ENCODE measurements around the gene NUDT4B.
"Not testable (repeated sequence)": the region's sequence is repeated elsewhere in the genome, so short reads cannot be mapped to it uniquely, and the experiment has no call there.

The NUDT4B gene

DNA sequence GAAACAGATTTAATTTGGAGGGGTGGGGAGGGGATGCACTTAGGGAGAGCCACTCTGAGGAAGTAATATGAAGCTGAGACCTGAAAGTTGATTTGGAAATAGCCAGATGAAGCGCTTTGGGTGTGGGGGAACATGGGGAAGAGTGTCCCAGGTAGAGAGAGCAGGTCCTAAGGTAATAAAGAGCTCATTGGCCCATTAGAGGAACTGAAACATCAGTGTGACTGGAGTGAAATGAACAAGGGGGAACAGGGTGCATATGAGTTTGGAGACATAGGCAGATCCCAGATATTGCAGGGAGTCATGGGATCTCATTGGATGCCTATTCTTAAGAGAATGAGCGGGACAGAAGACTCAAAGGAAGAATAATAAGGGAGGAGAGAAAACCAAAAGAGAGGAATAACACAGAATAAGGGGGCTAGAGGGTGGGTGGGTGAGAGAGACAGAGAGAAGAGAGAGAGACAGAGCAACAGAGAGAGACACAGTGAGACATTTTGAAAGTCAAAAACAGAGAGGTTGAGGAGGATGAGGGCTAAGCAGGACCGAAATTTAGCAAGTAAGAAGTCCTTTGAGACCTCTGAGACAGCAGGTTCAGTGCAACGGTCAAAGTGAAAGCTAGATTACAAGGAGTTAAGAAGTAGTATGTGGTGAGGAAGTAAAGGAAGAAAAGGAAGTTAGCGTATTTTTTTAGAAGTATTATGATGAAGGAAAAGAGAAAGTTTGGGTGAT, 14.8 kb upstream of the NUDT4B start:
- FAIRE-seq: peak; percentile 93

DNA sequence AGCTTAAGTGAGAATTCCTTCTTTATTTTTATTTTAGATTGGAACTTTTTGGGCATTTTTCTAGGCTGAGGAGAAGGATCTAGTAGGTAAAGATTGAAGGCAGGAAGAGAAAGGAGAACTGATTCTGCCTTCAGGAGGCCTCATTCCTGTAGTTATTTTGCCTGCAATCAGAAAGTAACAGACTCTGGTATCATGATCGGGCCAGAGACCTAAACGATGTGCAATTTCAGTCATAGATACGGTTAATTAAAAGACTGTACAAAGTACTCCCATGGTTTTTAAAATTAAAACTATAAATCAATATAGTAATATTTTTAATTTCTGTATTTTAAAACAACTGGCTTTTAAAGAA, 14.3 kb upstream of the NUDT4B start:
- not testable (repeated sequence) for DNase-seq (ENCODE audit: insufficient read length); FAIRE-seq

More for the DNA sequence above, 14.8 kb upstream of the NUDT4B start:
- not testable (repeated sequence) for DNase-seq (ENCODE audit: insufficient read length)

DNA sequence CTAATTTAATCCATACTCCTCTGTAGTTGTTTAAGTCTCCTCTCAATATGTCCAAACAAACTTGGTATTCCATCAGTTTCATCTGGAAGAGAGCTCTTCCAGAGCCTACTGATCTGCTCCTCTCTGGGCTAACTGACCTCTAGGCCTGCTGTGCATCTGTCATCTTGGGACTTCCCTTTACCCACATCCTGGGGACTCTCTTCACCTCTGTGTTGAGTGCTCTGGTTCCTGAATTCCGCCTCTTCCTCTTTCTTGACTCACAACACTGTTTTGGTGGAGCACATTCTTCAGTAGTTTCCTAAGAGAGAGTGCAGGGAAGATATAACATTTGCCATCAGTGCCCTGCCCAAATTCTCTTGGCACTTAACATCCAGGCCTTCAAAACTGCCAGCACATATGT, 13.0 kb upstream of the NUDT4B start:
- DNase-seq (ENCODE audit: insufficient read length): not testable (repeated sequence)
- peak; percentile 98 for FAIRE-seq

DNA sequence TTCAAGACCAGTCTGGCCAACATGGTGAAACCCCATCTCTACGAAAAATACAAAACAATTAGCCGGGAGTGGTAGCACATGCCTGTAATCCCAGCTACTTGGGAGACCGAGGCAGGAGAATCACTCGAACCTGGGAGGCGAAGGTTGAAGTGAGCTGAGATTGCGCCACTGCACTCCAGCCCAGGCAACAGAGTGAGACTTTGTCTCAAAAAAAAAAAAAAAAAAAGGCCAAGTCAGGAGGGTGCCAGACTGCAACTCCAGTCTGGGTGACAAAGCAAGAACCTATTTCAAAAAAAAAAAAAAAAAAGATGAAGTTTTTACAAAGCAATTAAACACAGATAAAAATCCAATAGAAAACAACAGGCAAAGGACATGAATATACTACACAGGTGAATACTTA, 9.9 kb upstream of the NUDT4B start:
- DNase-seq (ENCODE audit: insufficient read length); FAIRE-seq: not testable (repeated sequence)

DNA sequence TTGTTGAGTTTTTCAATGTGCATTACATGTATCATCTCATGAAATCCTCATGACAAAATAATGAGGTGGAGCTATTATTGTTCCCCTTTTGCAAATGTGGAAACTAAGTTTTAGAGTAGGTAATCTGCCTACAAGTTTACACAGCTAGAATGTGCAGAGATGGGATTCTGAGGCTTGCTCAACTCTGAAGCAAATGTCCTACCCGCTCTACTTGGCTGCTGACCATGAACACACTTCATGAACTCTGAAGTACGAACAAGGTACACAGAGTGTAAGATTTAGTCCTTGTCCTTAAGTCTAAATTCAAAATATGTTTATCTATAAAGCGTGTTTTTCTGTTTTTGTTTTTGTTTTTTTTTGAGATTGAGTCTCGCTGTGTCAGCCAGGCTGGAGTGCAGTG, 5.4 kb upstream of the NUDT4B start:
- FAIRE-seq: not testable (repeated sequence)

DNA sequence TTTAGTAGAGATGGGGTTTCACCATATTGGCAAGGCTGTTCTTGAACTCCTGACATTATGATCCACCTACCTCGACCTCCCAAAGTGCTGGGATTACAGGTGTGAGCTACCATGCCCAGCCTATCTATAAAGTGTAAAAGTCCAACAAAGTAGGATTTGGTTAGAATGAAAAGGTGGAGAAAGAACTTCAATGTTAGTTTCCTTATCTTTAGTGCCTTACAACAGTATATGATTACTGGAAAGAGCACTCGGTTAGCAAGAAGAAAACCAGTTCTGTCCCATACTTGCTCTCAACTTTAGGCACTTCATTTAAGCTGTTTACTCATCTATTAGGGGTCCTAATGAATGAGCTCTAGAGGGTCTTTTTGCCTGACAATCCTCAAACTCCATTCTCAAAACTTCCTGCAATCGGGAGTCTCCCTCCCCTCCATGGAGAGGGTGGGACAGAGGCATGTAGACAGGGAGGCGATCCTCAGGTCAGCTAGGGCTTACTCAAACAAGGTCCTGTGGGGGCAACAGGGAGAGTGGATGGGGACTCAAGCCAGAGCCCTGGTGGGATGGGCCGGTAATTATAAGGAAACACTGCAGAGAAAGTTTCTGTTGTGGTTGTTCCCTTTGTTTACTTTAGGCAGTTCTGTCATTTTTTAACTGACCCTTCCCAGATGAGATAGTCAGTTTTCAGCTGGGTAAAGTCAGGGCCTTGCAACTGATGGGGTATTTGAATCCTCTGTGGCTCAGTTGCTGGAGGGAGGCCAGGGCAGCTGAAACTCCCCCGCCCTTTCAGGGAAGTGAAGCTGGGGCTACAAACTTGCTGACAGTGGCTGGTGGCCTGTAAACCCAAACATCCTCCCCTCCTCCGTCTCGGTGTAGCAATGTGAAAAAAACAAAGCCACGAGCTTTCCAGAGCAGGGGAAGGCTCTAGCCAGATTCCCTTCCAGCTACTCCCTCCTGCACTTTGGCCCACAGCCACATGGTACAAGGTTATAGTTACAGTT, 4.6 kb upstream of the NUDT4B start:
- DNase-seq (ENCODE audit: insufficient read length); FAIRE-seq: not testable (repeated sequence)

More for the DNA sequence above, 5.4 kb upstream of the NUDT4B start:
- not testable (repeated sequence) for DNase-seq (ENCODE audit: insufficient read length)

DNA sequence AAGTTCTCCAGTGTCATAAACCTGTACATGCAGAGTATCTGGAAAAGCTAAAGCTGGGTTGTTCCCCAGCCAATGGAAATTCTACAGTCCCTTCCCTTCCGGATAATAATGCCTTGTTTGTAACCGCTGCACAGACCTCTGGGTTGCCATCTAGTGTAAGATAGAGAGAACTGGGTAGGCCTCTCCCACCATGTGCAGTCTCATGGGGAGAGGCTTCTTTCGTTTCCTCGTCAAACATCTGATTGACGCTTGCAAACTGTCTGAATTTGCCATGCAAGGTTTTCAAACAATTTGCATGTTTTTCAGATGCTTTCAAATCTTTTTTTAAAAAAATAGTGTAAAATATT, 734 bp downstream of the NUDT4B start:
- DNase-seq (ENCODE audit: insufficient read length): not testable (repeated sequence)
- peak; percentile 91 for FAIRE-seq

DNA sequence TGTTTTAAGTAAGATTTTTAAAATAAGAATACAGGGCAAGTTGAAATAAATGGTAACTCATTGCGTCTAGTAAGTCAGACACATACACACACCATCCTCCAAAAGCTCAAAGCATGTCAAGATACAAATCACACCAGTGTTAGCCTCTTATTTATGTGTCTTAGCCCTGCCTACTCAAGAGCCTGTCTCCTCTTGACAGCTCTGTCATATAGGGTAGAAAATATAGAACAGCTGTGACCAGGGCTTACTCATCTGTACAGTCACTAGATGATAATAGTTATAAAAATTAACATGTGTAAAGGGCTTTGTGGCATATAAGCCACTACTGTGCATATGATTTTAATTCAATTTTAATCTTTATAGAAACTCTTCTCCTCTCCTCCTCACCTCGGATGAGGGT, 7.7 kb downstream of the NUDT4B start:
- FAIRE-seq; DNase-seq (ENCODE audit: insufficient read length): not testable (repeated sequence)

DNA sequence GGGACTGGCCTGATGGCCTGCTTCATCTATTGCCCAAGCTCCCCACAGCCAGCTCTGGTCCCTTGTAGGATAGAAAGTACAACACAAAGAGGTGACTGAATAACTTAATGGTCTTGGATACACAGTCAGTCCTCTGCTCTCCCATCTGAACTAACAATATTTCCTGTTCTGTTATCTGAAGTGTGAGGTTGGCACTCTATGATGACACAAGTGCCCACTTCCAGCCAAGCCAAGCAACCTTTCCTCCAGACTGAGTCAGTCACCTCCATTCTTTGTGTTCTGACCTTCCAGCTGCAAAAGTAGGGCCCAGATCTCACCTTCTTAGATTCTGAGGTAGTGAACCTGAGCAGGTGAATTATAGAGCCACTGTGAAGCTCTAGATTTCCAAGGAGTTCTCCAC, 8.9 kb downstream of the NUDT4B start:
- FAIRE-seq: peak; percentile 51
- not testable (repeated sequence) for DNase-seq (ENCODE audit: insufficient read length)

DNA sequence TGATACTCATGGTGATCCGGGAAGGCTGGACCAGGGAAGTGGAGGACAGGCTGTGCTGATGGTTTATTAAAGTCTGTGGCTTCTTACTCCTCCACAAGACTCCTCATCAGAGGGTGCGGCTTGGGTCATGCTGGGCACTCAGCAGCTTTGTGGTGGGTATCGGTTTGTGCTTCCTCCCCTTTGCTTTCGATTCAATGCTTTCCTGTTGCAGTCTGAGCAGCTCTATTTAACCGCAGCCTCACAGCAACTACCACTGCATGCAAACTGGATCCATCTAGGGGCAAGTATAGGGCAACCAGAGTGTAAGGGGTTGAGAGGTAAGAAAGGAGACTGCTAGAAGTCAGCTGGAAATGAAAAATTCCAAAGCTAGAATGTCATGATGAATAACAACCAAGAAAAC, 9.8 kb downstream of the NUDT4B start:
- FAIRE-seq: peak; percentile 96
- not testable (repeated sequence) for DNase-seq (ENCODE audit: insufficient read length)

DNA sequence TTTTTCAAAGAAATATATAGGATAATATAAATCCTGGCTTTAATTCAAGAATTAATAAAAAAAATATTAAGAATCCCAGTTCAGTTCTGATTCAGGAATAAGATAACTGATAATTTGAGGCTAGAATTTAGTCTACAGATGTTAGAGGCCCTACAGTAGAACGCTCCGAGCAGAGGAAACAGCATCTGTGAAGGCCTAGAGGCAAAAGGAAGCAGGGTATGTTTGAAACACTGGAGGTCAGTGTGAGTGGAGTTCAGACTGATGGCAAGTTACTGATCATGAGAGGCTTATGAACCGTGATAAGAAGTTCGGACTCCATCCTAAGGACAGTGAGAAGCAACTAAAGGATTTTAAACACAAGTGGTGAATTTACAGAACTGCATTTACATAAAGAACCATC, 10.4 kb downstream of the NUDT4B start:
- FAIRE-seq; DNase-seq (ENCODE audit: insufficient read length): not testable (repeated sequence)

DNA sequence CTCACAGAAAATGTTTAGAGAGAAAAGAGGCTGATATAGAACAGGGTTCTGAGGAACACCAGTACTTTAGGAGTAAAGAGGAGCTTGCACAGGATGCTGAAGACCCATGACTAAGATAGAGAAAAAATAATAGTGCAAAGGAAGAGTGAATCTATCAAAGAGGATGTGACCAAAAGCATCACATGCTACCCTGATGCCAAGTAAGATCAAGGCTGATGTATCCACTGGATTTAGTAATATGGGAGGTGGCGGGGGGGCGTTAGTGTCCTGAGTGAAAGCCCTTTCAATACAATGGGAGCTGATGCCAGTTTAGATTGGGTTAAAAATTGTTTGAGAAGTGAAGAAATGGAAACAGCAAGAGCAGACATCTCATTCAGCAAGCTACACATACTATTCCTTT, 11.2 kb downstream of the NUDT4B start:
- DNase-seq (ENCODE audit: insufficient read length); FAIRE-seq: not testable (repeated sequence)

DNA sequence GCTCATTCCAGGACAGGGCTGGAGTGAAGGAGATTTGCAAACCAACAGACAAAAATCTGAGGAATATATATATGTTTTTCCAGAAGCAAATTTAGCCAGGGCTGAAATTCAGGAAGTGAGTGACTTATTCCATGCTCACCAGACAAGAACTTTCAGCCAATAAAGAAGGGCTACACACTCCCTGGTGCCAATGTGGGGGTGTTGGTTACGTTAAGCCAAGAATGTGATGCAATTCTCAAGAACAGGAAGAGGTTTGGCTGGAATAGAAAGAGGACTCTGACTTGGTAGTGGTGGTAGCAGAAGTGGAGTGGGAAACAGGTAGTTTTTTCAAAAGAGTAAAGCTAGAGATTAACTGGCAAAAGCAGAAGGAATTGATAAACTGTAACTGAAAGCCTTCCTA, 11.6 kb downstream of the NUDT4B start:
- not testable (repeated sequence) for DNase-seq (ENCODE audit: insufficient read length); FAIRE-seq

DNA sequence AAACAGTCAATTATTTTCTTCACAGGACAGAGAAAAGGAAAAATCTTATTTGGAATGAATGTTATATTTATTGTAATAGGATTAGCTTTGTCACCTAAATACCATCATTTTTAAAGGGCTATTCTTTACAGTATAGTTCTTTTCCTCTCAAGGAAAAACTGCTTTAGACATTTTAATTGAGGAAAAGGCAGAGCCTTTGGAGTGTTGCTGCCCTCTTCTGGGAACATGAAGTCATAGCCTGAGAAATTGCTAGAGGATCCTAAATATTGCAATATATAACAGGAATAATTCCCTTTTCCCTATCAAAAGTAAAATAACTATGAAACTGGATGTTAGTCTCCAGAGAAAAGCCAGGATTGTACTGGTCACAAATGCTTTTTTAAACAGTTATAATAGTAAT, 12.8 kb downstream of the NUDT4B start:
- not testable (repeated sequence) for DNase-seq (ENCODE audit: insufficient read length)
- FAIRE-seq: peak; percentile 62

DNA sequence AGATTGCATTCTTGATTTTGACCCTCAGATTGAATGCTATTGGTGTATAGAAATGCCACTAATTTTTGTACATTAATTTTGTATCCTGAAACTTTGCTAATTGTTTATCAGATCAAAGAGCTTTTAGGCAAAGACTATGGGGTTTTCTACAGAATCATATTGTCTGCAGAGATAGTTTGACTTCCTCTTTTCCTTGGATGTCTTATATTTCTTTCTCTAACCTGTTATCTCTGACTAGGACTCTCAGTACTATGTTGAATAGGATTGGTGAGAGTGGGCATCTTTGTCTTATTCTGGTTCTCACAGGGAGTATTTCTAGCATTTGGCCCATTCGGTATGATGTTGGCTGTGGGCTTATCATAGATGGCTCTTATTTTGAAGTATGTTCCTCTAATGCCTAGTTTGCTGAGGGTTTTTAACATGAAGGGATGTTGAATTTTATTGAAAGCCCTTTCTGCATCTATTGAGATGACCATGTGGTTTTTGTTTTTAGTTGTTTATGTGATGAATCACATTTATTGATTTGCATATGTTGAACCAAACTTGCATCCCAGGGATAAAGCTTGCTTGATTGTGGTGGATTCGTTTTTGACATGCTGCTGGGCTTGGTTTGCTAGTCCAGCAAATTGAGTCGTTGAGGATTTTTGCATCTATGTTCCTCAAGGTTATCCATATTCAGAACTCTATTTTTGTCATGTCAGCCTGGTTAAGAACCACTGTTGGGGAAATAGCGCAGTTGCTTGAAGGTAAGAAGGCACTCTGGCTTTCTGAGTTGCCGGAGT, 16.9 kb downstream of the NUDT4B start:
- not testable (repeated sequence) for FAIRE-seq; DNase-seq (ENCODE audit: insufficient read length)

DNA sequence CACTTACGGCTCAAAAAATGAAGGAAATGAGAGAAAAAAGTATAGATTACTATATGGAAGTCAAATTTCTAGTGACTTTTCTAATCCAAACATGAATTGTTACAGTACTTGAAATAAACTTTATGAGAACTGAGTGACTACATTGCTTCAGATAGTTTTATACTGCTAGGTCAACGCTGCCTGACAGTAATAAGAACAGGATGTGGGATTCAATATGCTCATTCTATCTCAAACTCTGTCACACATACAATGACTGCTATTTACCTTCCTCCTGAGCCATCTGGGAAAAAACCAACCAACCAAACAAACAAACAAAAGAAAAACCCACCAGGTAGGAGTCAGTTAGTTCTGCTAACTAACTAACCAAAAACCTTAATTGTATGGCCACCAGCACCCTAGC, 20.0 kb downstream of the NUDT4B start:
- not testable (repeated sequence) for FAIRE-seq

DNA sequence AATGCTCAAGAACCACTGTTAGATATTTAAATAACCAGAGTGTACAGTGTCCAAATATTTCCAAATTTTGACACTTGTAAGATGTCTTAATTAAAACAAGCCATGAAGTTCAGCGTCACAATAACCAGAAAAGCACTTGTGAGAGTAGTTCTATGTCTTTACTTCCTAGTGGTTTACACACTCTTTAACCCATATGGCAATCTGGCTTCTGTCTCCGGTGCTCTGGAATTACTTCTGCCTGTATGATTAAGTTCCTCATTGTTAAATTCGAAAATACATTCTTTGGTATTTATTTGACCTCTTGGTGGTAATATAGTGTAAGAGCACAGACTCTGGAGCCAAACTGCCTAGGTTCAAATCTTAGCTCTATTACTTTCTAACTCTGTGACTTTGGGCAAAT, 20.9 kb downstream of the NUDT4B start:
- FAIRE-seq; DNase-seq (ENCODE audit: insufficient read length): not testable (repeated sequence)

More for the DNA sequence above, 20.0 kb downstream of the NUDT4B start:
- DNase-seq (ENCODE audit: insufficient read length): not testable (repeated sequence)

DNA sequence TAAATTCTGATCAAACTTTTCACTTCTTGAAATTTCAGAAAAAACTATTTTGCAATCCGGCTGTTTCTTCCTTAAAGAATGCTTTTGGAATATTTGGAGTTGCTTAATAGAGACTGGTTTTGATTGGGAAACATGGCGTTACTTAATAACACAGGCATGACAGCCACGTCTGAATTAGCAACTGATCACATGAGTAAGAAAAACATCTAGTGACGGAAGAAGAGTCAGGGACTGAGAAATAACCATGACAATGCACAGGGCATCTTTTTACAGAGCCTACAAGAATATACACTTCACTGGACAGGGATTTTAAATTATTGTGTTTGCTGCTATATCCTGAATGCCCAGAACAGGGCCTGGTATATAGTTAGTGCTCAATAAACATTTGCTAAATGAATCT, 25.1 kb downstream of the NUDT4B start:
- not testable (repeated sequence) for FAIRE-seq; DNase-seq (ENCODE audit: insufficient read length)

DNA sequence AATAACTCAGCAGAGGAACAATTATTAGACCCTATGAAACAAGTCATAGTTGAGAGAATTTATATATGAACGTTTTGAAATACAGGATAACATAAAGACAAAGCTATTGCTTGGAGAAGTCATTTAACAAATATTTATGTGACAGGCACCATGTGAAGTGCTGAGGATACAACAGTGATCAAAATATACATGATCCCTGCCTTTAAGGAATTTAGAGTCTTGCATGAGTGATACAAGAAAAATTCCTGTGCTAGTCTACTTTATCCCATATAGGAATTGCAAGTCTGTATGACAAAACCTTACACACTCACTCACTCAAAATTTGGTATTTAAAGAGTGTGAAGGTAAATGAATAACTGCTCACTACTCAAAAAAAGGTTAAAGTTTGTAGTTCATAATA, 25.5 kb downstream of the NUDT4B start:
- not testable (repeated sequence) for FAIRE-seq; DNase-seq (ENCODE audit: insufficient read length)

DNA sequence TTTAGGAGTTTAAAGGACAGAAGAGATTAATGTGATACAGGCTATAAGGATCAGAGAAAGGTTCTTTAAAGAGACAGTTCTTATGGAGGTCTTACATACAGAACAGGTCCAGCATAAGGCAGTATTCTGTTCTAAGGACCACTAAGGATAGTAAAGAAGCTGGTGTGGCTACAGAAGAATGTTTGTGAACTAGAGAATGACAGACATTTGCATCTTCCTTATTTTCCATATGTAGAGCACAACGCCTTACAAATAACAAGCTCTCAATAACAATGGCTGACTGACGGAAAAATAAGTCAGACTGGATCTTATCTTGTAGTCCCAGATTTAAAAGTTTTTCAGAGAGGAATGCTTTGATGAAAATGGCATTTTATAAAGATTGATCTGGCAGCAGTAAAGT, 26.7 kb downstream of the NUDT4B start:
- FAIRE-seq; DNase-seq (ENCODE audit: insufficient read length): not testable (repeated sequence)
